Adrenal gland (tissue), 12 donors: ENCODE measurements around the gene TMEM175. TPM values are rescaled to one million over a fixed set of nuclear protein-coding genes. Genes with fewer than 3 reads are reported as not detected.

ENCODE experiments used
- DNase-seq, 7 donors: peaks; one replicate each; pipeline ENCODE4 v3.0.0-alpha.2; 2019 to 2020
- H3K27ac ChIP-seq, 5 donors: fragments of 200-600 bp; sonication (generic) in 4 of 5; 1 replicate in 3 of 5; 2 replicates in 2 of 5; pipeline versions ENCODE4 v1.5.1 to v1.8.0; 2016 to 2020; ENCODE audit warnings: mild to moderate bottlenecking in 1 of 5
- H3K27me3 ChIP-seq: fragments of 200-600 bp; 2 replicates; pipeline ENCODE4 v1.8.0; 2021
- H3K36me3 ChIP-seq, 2 donors: fragments of 200-600 bp; replicated peaks in 1 of 2; 1 replicate in 1 of 2; 2 replicates in 1 of 2; pipeline versions ENCODE4 v1.5.1 to v1.8.0; 2018 to 2022
- H3K4me1 ChIP-seq, 2 donors: fragments of 200-600 bp; replicated peaks in 1 of 2; 1 replicate in 1 of 2; 2 replicates in 1 of 2; pipeline versions ENCODE4 v1.5.1 to v1.8.0; 2018 to 2021
- H3K4me3 ChIP-seq, 4 donors: fragments of 200-600 bp; sonication (generic) in 3 of 4; one replicate each; pipeline ENCODE4 v1.5.1; 2016 to 2018
- H3K9me3 ChIP-seq, 3 donors: fragments of 200-600 bp; sonication (generic) in 1 of 3; replicated peaks in 1 of 3; 1 replicate in 2 of 3; 2 replicates in 1 of 3; pipeline versions ENCODE4 v1.5.1 to v1.8.0; 2016 to 2021
- POLR2A ChIP-seq, 2 donors: fragments of 450-650 bp; IDR thresholded peaks; one replicate each; pipeline ENCODE4 v1.6.1; 2017; ENCODE audit warnings: antibody characterized with exemption in 2 of 2, mild to moderate bottlenecking in 2 of 2, moderate library complexity in 1 of 2
- WGBS, 4 donors: extraction: QIAGEN DNeasy Blood & Tissue Kit in 2 of 4; methylation state at CpG; one replicate each; pipeline versions ENCODE4 v1.1.5 to v1.1.7; 2013 to 2017; 5-methylcytosine and 5-hydroxymethylcytosine counted together
- intact Hi-C, 2 donors: fragments of 100-400 bp; cut with DNase I; formaldehyde crosslinking; loops; one replicate each; pipeline versions ENCODE4 v1.14.1 to v1.15.0; 2022 to 2023
- polyA plus RNA-seq, 3 donors: library from polyadenylated mRNA; stranded (reverse); fragments of 200-250 nt in 2 of 3; fragments of 350-450 nt in 1 of 3; fragmentation: Illumina TruSeq in 1 of 3; extraction: RNeasy Lipid Tissue Mini Kit (QIAGEN cat#74804) in 1 of 3; gene quantifications; one replicate each; pipeline ENCODE4 v1.2.3, GENCODE V29; 2013 to 2014
- total RNA-seq, 9 donors: library from RNA; depleted of rRNA in 4 of 9; stranded (reverse); fragments of >200 nt in 4 of 9; fragments of 120-200 nt in 1 of 9; fragmentation: NEBNext Ultra II Directional in 1 of 9; extraction: Animal tissue kit (Norgen Biotek cat#: 25700) in 1 of 9; gene quantifications; one replicate each; pipeline versions ENCODE4 v1.1.0 to v1.2.4, GENCODE V29; 2013 to 2023
- TF ChIP-seq, protein P1 (sequence below), 6 experiments: fragments of 450-650 bp in 4 of 6; fragments of 200-600 bp in 2 of 6; sonication (generic) in 1 of 6; IDR thresholded peaks; 1 replicate in 5 of 6; 2 replicates in 1 of 6; pipeline versions ENCODE4 v1.5.1 to v1.8.0; 2016 to 2021; ENCODE audit warnings: antibody characterized with exemption in 6 of 6, mild to moderate bottlenecking in 2 of 6, moderate library complexity in 1 of 6
- donor health status: healthy with polysubstance abuse.
- donor health status: Bipolar disorder and iron deficiency.
- donor health status: DM: yes; HTN: yes; CAD: no.
- donor health status: DM: no; HTN: no; CAD: no.
- donor health status: DM: no; HTN: no; CAD: no.
- donor health status: DM: yes; HTN: yes; CAD: no.

The TMEM175 gene
- total and polyA plus RNA-seq, 12 donors: 20.2 to 142 (median 47.9) TPM

DNA sequence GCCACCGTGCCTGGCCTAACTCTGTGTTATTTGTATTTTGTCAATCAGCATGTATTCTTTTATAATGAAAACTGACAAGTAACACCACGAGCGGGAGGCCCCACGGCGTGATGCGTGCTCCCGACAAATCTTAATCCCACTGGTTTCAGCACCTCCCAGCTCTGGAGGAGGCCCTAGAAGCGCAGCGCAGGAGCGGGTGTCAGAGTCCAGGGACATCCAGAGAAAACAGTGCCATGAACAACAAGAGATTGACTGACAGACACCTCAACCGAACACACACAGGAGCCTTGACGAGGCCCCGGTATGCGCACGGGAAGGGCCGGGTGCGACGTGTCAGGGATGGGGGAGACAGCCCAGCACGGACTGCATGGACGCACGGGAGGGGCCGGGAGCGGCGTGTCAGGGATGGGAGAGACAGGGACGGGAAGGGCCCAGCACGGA is 23.1 kb upstream of the TMEM175 start:
- DNase-seq: no peak
- H3K36me3 ChIP-seq: peaks cover 0 to 24% of the 10 kb centered on the region in 2 donors
- TF ChIP-seq, protein P1, sequence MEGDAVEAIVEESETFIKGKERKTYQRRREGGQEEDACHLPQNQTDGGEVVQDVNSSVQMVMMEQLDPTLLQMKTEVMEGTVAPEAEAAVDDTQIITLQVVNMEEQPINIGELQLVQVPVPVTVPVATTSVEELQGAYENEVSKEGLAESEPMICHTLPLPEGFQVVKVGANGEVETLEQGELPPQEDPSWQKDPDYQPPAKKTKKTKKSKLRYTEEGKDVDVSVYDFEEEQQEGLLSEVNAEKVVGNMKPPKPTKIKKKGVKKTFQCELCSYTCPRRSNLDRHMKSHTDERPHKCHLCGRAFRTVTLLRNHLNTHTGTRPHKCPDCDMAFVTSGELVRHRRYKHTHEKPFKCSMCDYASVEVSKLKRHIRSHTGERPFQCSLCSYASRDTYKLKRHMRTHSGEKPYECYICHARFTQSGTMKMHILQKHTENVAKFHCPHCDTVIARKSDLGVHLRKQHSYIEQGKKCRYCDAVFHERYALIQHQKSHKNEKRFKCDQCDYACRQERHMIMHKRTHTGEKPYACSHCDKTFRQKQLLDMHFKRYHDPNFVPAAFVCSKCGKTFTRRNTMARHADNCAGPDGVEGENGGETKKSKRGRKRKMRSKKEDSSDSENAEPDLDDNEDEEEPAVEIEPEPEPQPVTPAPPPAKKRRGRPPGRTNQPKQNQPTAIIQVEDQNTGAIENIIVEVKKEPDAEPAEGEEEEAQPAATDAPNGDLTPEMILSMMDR (IDR thresholded peaks at IDR 0.05): no peak
- TF ChIP-seq POLR2A (IDR thresholded peaks at IDR 0.05): no peak

DNA sequence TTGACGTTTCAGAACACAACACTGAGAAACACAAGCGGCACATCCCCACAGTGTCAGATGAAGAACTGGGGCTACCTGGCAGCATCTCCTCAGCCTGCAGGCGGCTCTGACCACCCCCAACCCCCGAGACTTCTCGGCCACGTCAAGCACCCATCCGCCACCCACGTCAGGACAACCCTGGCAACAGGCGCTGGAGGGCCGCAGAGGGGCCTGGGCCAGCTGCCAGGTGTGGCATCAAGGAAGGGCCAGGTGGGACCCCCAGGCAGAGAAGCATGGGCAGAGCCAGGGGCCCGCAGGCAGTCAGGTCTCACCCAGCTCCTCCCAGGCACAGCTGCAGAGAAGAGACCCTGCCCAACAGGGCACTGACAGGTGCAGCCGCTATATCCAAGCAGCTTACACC is 22.4 kb upstream of the TMEM175 start:
- 92 to 98% (median 97%) methylated on average over 4 to 12 of the region's 12 CpGs for WGBS, 4 donors
- TF ChIP-seq, protein P1 (IDR thresholded peaks at IDR 0.05): no peak
- TF ChIP-seq POLR2A (IDR thresholded peaks at IDR 0.05): no peak
- DNase-seq: no peak
- Histone ChIP-seq H3K4me1 (no peaks in the 10 kb centered on the region), H3K27me3 (no peaks in the 10 kb centered on the region), H3K27ac (no peak overlapping the region), H3K36me3 (peaks cover 0 to 24% of the 10 kb centered on the region in 2 donors), H3K4me3 (no peak overlapping the region), H3K9me3 (no peaks in the 10 kb centered on the region)
- intact Hi-C loops: no loop called here

More for the DNA sequence above, 23.1 kb upstream of the TMEM175 start:
- H3K27ac ChIP-seq: no peak overlapping the region
- intact Hi-C loops: no loop called here
- H3K27me3 ChIP-seq: no peaks in the 10 kb centered on the region
- 96 to 97% (median 96%) methylated on average over 24 to 26 of the region's 26 CpGs for WGBS, 4 donors
- H3K9me3 ChIP-seq: no peaks in the 10 kb centered on the region
- no peaks in the 10 kb centered on the region for H3K4me1 ChIP-seq
- no peak overlapping the region for H3K4me3 ChIP-seq

DNA sequence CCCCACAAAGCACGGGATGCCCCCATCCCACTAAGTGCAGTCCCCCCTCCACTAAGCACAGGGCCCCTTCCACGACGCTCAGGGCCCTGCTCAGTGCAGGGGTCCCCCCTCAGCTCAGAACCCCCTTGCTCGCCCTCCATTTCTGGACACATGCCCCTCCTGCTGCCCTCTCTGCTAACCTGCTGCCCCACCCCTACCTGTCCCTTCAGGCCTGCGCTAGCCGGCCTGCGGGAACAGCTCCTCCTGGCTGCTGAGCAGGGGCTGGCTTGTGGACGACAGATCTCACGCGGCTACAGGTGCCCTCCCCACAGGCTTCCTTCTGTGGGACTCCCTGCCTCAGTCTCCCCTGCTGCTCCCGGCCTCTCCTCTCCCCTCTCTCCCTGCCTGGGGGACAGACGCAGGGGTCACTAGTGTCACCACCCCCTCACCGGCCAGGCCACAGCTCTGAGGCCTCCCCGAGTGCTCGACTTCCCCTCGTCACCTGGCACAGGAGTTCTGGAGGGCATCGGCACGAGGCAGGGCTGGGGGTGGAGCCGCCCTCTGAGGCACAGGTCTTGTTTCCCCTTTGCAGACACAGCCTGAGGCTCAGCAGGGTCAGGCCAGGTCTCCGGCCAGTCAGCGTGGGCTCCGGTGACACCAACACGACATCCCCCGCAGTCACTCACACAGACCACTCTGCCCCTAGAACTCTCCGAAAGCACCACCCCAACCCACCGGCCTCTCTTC is 21.7 kb upstream of the TMEM175 start:
- DNase-seq: no peak
- intact Hi-C loops: no loop called here

DNA sequence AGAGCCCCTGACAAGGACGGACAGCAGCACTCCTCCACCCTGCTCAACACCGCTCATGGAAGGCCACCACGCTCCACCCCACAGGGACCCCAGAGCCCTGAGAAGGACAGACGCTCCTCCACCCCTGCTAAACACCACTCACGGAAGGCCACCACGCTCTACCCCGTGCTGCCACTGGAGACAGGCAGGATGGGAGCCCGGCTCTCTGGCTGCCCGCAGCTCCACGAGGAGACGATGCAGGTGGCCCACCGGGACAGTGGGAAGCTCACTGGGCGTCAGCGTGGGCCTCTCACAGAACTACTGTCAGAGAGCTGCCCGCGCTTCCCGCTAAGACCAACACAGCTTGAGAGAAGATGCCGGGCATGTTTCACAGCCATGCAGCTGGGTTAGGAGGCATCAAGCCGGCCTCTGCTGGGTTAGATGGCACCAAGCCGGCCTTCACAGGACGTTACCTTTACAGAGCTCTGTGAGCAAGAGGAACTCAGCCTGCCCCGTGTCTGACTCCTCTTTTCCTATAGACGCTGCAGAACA is 21.0 kb upstream of the TMEM175 start:
- peaks cover 0 to 3% of the 10 kb centered on the region in 2 donors for H3K4me1 ChIP-seq
- TF ChIP-seq, protein P1 (IDR thresholded peaks at IDR 0.05): no peak
- TF ChIP-seq POLR2A (IDR thresholded peaks at IDR 0.05): no peak
- intact Hi-C loops: no loop called here
- no peaks in the 10 kb centered on the region for H3K27me3 ChIP-seq
- DNase-seq: no peak
- no peak overlapping the region for H3K27ac ChIP-seq
- H3K9me3 ChIP-seq: no peaks in the 10 kb centered on the region
- H3K4me3 ChIP-seq: no peak overlapping the region
- H3K36me3 ChIP-seq: peaks cover 0 to 24% of the 10 kb centered on the region in 2 donors
- WGBS, 4 donors: 92 to 98% (median 96%) methylated on average over 12 to 23 of the region's 23 CpGs

More for the DNA sequence above, 21.7 kb upstream of the TMEM175 start:
- TF ChIP-seq, protein P1 (IDR thresholded peaks at IDR 0.05): no peak
- no peak for TF ChIP-seq POLR2A (IDR thresholded peaks at IDR 0.05)
- Histone ChIP-seq H3K4me1 (peaks cover 0 to 3% of the 10 kb centered on the region in 2 donors), H3K27me3 (no peaks in the 10 kb centered on the region), H3K27ac (no peak overlapping the region), H3K4me3 (no peak overlapping the region), H3K9me3 (no peaks in the 10 kb centered on the region), H3K36me3 (peaks cover 0 to 24% of the 10 kb centered on the region in 2 donors)
- whole genome bisulfite sequencing, 4 donors: 90 to 95% (median 94%) methylated on average over 18 to 26 of the region's 26 CpGs
